GM21717 (cell line): ENCODE measurements around the gene ETV6.
A peak's percentile ranks its signal among the peaks of the same experiment; 100 is the strongest.

ENCODE experiments used
- ATAC-seq: cut with Tn5 transposase; IDR thresholded peaks from one replicate; pipeline ENCODE4 v1.9.1; 2021; ENCODE audit warnings: mild to moderate bottlenecking, moderate library complexity; ENCODE audit not compliant: unreplicated experiment

The ETV6 gene

GRCh38 chr12:11689591-11690186 lies 40.2 kb downstream of the ETV6 start:
- no peak for ATAC-seq

DNA sequence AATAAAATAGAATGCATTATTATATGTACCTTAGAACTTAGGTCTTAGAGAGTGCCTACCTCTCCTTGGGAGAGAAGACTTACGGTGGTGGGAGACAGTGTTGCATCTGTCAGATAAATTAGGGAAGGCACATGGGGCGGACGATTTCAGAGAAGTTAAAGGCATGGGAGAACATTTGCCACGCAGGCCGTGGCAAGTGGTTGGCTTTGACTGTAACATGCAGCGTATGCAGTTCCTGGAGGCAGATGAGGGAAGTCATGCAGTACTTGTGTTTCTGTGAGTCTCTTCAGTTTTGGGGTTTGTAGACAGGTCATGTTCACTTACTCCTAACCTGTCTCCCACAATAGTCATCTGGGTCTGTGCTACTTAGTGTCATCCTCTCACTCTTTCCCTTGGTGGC lies 43.6 kb downstream of the ETV6 start:
- no peak for ATAC-seq

DNA sequence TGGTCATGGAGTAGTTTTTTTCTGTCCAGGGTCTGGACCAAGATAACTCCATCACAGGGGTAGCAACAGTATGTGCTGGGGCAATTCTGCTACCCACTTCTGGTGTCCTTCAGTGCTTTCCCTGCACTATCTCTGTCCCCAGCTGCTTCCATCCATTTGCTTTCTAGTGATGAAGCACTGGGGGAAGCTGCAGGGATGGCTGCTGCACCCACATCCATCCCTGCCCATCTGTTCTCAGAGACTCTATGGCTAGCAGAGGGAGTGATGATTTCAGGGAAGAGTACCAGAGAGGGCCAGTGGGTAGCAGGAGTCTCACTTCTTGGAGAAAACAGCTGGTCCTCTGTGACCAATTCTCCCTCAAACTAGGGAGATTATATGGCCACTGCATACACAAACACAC lies 44.1 kb downstream of the ETV6 start:
- ATAC-seq, result no peak

- no peak for ATAC-seq
Measured at GRCh38 chr12:11694528-11694927, 45.1 kb downstream of the ETV6 start.

GRCh38 chr12:11695321-11695720 lies 45.8 kb downstream of the ETV6 start:
- ATAC-seq, result no peak

DNA sequence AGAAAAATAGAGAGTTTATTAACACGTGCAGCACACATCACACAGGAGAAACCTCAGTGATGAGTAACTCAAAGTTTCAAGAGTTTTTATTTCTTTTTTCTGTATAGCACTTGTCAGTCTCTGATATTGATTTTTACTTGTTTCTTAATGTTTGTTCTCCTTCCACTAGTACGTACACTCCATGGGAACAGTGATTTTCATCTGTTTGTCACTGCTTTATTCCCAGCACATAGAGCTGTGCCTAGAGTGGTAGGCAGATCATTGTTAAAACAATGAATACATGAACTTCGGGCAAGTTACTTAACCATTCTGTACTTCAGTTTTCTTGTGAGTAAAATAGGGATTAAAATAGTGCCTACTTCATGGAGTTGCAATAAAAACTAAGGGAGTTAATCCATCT lies 46.6 kb downstream of the ETV6 start:
- no peak for ATAC-seq

DNA sequence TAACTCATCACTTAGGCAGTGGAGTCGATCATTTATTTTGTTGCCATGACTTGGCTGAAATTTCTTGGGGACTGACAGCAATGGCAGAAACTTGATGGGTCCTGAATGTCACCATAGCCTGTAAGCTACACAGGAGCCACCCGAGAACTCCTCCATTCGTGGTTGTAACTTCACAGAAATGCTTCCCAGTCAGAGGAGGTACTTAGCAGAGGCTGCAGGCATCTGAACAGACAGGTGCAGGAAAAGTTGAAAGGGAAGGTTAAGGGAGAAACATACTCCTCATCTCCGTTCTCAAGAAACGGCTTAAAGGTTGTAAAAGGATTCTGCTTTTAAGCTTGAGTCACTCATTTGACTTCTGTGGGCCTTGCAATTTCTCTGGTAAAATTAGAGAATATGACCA lies 47.7 kb downstream of the ETV6 start:
- ATAC-seq, result no peak

GRCh38 chr12:11697670-11698387 lies 48.4 kb downstream of the ETV6 start:
- no peak for ATAC-seq

GRCh38 chr12:11698729-11699128 lies 49.3 kb downstream of the ETV6 start:
- no peak for ATAC-seq

GRCh38 chr12:11701433-11701832 lies 52.0 kb downstream of the ETV6 start:
- ATAC-seq, result no peak

DNA sequence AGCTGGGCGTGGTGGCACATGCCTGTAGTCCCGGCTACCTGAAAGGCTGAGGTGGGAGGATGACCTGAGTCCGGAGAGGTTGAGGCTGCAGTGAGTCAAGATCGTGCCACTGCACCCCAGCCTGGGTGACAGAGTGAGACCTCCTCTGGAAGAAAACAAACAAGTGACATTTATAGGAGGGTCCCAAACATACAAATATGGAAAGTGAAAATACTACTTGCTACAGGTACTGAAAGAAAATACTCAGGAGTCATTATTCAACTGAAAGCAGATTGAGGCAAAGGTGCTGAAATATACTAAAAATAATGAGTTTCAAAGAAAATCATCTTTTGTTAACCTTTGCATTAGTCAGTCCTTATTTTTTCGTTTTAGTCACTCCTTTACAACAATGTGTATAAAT lies 53.5 kb downstream of the ETV6 start:
- peak; percentile 65 for ATAC-seq

DNA sequence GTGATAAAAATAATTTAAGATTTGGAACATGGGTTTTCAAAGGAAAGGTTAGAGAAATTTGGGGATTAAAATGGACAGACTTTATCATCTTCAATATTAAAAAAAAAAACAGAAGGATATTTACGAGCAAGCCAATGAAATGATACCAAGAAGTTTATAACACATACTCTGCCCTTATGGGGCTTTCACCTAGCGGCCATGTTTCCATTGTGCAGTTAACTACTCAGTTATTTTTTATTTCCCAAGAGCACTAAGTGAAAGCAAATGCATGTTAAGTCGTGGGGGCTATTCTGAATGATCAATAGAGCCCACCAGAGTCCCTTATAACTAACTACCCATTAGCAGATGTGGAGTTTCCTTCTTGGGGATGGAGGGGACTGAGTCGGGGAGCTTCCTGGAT lies 53.9 kb downstream of the ETV6 start:
- no peak for ATAC-seq

- no peak for ATAC-seq
Measured at GRCh38 chr12:11704089-11704488, 54.6 kb downstream of the ETV6 start.

GRCh38 chr12:11705010-11705409 lies 55.5 kb downstream of the ETV6 start:
- ATAC-seq, result no peak

- no peak for ATAC-seq
Measured at GRCh38 chr12:11706509-11707379, 57.3 kb downstream of the ETV6 start.

DNA sequence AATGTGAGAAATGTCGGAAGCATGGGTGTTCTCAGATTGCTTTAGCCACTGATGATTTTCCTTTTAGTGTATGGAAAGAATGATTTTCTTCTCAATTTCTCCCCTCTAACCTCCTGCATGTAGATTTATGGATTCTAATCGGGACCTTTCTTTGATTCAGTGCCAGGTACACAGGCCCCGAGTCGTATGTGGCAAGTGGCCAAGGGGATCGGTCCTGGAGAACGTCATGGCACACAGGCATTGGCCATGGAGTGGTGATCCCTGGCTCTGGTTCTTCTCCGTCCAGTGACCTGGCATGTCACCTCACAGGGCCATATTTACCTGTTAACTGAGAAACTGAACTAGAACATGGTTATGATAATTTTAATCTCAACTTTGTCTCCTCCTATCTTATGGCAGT lies 58.1 kb downstream of the ETV6 start:
- ATAC-seq, result no peak

DNA sequence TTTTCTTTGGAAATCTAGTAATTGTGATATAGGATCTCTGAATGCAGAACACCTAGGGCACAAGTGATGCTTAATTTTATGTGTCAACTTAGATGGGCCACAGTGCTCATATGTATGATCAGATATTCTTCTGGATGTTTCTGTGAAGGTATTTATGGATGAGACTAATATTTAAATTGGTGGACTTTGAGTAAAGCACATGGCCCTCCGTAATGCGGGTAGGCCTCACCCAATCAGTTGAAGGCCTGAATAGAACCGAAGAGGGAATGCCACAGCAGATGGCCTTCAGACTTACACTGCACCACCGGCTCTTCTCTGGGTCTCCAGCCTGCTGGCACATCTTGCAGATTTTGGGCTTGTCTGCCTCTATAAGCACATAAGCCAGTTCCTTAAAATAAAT lies 60.0 kb downstream of the ETV6 start:
- no peak for ATAC-seq

GRCh38 chr12:11710431-11710830 lies 61.0 kb downstream of the ETV6 start:
- ATAC-seq, result no peak

DNA sequence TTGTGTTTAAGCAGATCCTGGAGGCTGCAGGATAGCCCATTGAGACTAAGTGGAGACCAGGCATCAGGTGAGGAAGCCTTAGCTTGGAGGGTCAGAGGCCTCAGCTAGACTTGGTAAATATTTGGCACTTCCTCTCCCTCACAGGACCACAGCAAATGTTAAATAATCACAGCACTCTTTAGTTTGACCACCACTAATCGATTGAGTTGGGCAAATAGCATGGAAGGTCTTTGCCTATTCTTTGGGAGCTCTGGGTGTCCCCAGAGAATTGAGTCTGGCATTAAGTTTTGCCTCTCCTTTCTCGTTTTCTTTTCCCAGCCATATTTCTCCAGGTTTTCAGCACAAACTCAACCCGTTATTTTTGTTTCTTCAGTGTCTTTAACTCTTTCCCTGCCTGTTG lies 61.4 kb downstream of the ETV6 start:
- ATAC-seq, result no peak

GRCh38 chr12:11711651-11712327 lies 62.3 kb downstream of the ETV6 start:
- no peak for ATAC-seq

- no peak for ATAC-seq
Measured at GRCh38 chr12:11712491-11712890, 63.0 kb downstream of the ETV6 start.
